Smooth muscle cell (in vitro differentiated cells): ENCODE data around the gene SUSD2. TPM values are rescaled to one million over a fixed set of nuclear protein-coding genes. Genes with fewer than 3 reads are reported as not detected.

Experiments used
- DNase-seq: peaks from one replicate; lab custom pipeline; 2025; ENCODE audit not compliant: unreplicated experiment; lab: John Stamatoyannopoulos, UW
- H2AFZ ChIP-seq: fragments of 200-600 bp; sonication (generic); 2 replicates; pipeline ENCODE4 v1.6.0; 2016; ENCODE audit warnings: antibody characterized with exemption, low read depth, mild to moderate bottlenecking
- H3F3A ChIP-seq: fragments of 200-600 bp; sonication (generic); 2 replicates; pipeline ENCODE4 v1.6.0; 2017; ENCODE audit warnings: antibody characterized with exemption, low read depth
- H3K27ac ChIP-seq: fragments of 200-600 bp; sonication (generic); 2 replicates; pipeline ENCODE4 v1.5.1; 2016; ENCODE audit warnings: low read depth, mild to moderate bottlenecking
- H3K27me3 ChIP-seq: fragments of 200-600 bp; sonication (generic); 2 replicates; pipeline ENCODE4 v1.6.1; 2016; ENCODE audit warnings: low read depth, mild to moderate bottlenecking
- H3K36me3 ChIP-seq: fragments of 200-600 bp; sonication (generic); 2 replicates; pipeline ENCODE4 v1.5.1; 2016; ENCODE audit warnings: low read depth
- H3K4me1 ChIP-seq: fragments of 200-600 bp; sonication (generic); 2 replicates; pipeline ENCODE4 v1.5.1; 2016; ENCODE audit warnings: low read depth
- H3K4me2 ChIP-seq: fragments of 200-600 bp; sonication (generic); 2 replicates; pipeline ENCODE4 v1.6.0; 2016; ENCODE audit warnings: mild to moderate bottlenecking
- H3K4me3 ChIP-seq: fragments of 200-600 bp; sonication (generic); 2 replicates; pipeline ENCODE4 v1.5.1; 2016; ENCODE audit warnings: mild to moderate bottlenecking
- H3K79me2 ChIP-seq: fragments of 200-600 bp; sonication (generic); 2 replicates; pipeline ENCODE4 v1.6.0; 2016; ENCODE audit warnings: low read depth, mild to moderate bottlenecking
- H3K9ac ChIP-seq: fragments of 200-600 bp; sonication (generic); 2 replicates; pipeline ENCODE4 v1.6.0; 2016; ENCODE audit warnings: low read depth
- H3K9me3 ChIP-seq: fragments of 200-600 bp; sonication (generic); replicated peaks from 2 replicates; pipeline ENCODE4 v1.5.1; 2016; ENCODE audit warnings: low read depth
- H4K20me1 ChIP-seq: fragments of 200-600 bp; sonication (generic); 2 replicates; pipeline ENCODE4 v1.6.0; 2016; ENCODE audit warnings: low read depth
- WGBS: methylation state at CpG from one replicate; pipeline ENCODE4 v1.1.7; 2016; ENCODE audit warnings: low lambda C conversion rate; 5-methylcytosine and 5-hydroxymethylcytosine counted together
- polyA plus RNA-seq: library from polyadenylated mRNA; unstranded; fragments of >200 nt; fragmentation: Nextera tagmentation; extraction: Ambion mirVana; gene quantifications from 2 replicates; pipeline ENCODE4 v1.2.1, GENCODE V29; 2016
- total RNA-seq: library from RNA; depleted of rRNA; stranded (reverse); fragments of >200 nt; gene quantifications from 2 replicates; pipeline ENCODE4 v1.2.3, GENCODE V29; 2014
- TF ChIP-seq, protein P1 (sequence below): fragments of 200-600 bp; sonication (generic); IDR thresholded peaks from 2 replicates; pipeline ENCODE4 v1.5.1; 2017; ENCODE audit warnings: borderline replicate concordance, mild to moderate bottlenecking, antibody characterized with exemption; ENCODE audit not compliant: insufficient read depth, poor library complexity, severe bottlenecking

SUSD2 gene
- total and polyA plus RNA-seq, 2 experiments from 2014 or later = 1.1 to 1.2 TPM

DNA sequence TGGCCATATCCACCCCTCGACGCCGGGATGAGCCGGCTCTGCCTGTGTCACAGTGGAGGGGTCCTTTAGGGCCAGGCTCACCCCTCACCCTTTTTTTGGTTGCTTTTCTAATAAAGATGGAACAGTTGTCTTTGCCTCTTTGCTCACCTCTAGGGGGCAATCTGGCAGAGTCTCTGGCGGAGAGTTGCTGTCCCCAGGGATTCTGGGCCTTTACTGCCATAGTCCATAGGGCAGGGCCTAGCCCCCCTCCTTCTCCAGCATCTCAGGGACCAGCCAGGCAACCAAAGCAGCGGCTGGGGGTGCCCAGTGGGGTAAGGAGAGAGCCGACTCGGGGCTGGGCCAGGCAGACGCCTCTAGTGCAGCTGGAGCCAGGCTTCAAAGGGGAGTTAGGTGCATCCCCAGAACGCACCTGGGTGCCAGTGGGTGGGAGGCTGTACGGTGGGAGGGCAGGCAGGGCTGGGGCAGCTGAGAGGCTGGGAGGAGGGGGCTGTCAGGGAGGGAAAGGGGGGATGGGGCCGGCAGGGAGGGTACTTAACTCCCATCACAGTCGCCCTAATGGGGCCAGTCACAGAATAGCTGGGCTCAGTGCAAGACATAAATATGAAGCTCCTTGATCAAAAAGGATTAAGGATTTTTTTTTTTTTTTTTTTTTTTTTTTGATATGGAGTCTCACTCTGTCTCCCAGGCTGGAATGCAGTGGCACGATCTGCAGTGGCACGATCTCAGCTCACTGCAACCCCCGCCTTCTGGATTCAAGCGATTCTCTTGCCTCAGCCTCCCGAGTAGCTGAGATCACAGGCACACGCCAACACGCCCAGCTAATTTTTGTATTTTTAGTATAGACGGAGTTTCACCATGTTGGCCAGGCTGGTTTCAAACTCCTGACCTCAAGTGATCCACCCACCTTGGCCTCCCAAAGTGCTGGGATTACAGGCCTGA is 2.5 kb upstream of the SUSD2 start:
- Histone ChIP-seq H3F3A (no peaks in the 10 kb centered on the region), H3K4me2 (no peak overlapping the region), H3K4me3 (no peak overlapping the region), H3K9ac (no peak overlapping the region), H3K4me1 (peaks cover 3% of the 10 kb centered on the region), H4K20me1 (no peaks in the 10 kb centered on the region), H3K9me3 (no peaks in the 10 kb centered on the region), H2AFZ (no peak overlapping the region), H3K36me3 (no peaks in the 10 kb centered on the region), H3K27me3 (no peaks in the 10 kb centered on the region), H3K79me2 (no peaks in the 10 kb centered on the region), H3K27ac (no peak overlapping the region)
- TF ChIP-seq, protein P1, sequence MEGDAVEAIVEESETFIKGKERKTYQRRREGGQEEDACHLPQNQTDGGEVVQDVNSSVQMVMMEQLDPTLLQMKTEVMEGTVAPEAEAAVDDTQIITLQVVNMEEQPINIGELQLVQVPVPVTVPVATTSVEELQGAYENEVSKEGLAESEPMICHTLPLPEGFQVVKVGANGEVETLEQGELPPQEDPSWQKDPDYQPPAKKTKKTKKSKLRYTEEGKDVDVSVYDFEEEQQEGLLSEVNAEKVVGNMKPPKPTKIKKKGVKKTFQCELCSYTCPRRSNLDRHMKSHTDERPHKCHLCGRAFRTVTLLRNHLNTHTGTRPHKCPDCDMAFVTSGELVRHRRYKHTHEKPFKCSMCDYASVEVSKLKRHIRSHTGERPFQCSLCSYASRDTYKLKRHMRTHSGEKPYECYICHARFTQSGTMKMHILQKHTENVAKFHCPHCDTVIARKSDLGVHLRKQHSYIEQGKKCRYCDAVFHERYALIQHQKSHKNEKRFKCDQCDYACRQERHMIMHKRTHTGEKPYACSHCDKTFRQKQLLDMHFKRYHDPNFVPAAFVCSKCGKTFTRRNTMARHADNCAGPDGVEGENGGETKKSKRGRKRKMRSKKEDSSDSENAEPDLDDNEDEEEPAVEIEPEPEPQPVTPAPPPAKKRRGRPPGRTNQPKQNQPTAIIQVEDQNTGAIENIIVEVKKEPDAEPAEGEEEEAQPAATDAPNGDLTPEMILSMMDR = peak; percentile 17
- WGBS = 90% methylated on average over 19 of the region's 21 CpGs
- DNase-seq = no peak

DNA sequence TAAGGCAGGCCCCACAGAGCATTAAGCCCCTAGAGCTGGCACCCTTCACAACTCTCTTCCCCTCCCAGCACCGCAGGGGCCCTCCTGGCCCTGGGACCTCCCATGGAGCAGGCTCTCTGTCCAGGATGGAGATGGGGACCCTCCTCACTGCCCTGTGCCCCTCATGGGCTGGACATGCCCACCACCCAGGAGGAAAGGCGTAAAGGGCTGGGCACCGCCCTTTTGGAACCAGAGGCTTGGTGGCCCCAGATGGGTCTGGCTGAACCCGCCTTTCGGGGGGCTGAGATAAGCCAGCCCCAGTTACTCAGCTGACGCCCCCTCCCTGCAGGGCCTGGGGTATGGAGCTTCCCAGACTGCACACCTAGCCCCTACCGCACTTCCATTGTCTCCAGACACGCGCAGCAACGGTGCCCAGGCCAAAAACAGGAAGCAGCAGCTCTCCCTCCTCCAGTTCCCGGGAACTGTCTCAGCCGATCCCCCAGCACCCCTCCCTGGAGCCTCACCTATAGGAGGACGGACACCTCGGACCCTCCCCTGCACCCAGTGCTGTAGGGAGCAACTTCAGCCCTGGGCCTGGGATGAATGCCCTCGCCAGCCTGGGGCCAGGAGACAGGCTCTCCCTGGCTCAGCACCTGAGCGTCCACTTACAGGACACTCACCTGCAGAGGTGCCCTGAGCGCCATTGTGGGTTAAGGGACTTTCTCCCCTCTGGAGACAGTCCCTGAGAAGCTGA is 1.6 kb upstream of the SUSD2 start:
- H3K9ac ChIP-seq = no peak overlapping the region
- peaks cover 3% of the 10 kb centered on the region for H3K4me1 ChIP-seq
- H4K20me1 ChIP-seq = no peaks in the 10 kb centered on the region
- 95% methylated on average over 17 of the region's 17 CpGs for WGBS
- H3F3A ChIP-seq = no peaks in the 10 kb centered on the region
- H3K4me3 ChIP-seq = no peak overlapping the region
- H3K4me2 ChIP-seq = no peak overlapping the region
- DNase-seq = no peak
- H3K27me3 ChIP-seq = no peaks in the 10 kb centered on the region
- H3K36me3 ChIP-seq = no peaks in the 10 kb centered on the region
- TF ChIP-seq, protein P1 = no peak
- H3K79me2 ChIP-seq = no peaks in the 10 kb centered on the region
- H3K27ac ChIP-seq = no peak overlapping the region
- no peaks in the 10 kb centered on the region for H3K9me3 ChIP-seq
- H2AFZ ChIP-seq = no peak overlapping the region

DNA sequence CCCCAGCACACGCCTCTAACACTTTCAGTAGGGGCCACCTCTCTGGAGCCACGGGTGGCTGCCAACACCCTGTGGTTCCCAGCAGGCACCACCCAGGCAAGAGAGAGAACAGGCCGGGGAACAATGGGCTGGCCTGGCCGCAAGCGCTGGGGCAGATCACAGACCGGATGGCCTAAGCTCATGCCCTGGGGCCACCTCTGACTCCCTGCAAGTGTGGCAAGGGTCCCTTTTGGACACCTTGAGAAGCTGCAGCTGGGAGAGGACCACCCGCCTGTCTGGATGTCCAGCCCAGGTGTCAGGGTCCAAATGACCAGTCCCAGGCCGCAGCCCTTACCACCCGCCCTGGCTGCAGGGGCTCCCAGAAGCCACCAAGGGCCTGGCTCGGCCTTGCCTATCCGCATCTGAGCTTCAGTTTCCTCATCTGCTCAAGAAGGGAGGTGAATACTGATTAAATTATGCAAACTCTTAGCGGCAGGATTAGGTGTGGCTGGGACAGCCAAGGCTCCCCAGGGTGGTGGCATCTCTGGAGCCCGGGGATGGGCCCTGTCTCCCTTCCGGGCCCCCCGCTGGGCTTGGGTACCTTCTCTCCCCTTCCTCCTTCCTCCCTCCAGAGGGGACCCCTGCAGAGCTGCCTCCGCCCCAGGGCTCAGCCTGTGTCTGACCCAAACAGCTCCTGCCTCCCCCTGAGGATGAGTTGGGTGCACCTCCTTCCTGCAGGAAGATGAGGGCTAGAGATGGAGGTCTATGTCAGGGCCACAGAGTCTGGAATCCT is 785 bp upstream of the SUSD2 start:
- Histone ChIP-seq H4K20me1 (no peaks in the 10 kb centered on the region), H3K9ac (no peak overlapping the region), H3K4me1 (peaks cover 3% of the 10 kb centered on the region), H3F3A (no peaks in the 10 kb centered on the region), H2AFZ (no peak overlapping the region), H3K4me2 (no peak overlapping the region), H3K4me3 (no peak overlapping the region), H3K27me3 (no peaks in the 10 kb centered on the region), H3K36me3 (no peaks in the 10 kb centered on the region), H3K9me3 (no peaks in the 10 kb centered on the region), H3K79me2 (no peaks in the 10 kb centered on the region), H3K27ac (no peak overlapping the region)
- 94% methylated on average over 16 of the region's 16 CpGs for WGBS
- TF ChIP-seq, protein P1 = no peak
- no peak for DNase-seq
